Pancreas (tissue), 10 donors: ENCODE results near the gene VAPB. TPM values are rescaled to one million over a fixed set of nuclear protein-coding genes. Genes with fewer than 3 reads are reported as not detected.

Source experiments
- ATAC-seq, 4 donors: fragments of 200-7000 bp; cut with Tn5 transposase; one replicate each; pipeline versions ENCODE4 v1.8.0 to v1.9.1; 2020; ENCODE audit warnings: mild to moderate bottlenecking in 4 of 4, moderate library complexity in 4 of 4
- DNase-seq, 6 donors: peaks; one replicate each; pipeline ENCODE4 v3.0.0-alpha.2; 2020
- FAIRE-seq: peaks from 2 replicates; lab custom pipeline; 2012; peaks lifted over from hg19 to GRCh38; lab: Jason Lieb, UNC
- H3K27ac ChIP-seq, 4 donors: fragments of 200-600 bp; sonication (generic); 1 replicate in 3 of 4; 2 replicates in 1 of 4; pipeline versions ENCODE4 v1.5.0 to v1.8.0; 2020
- H3K27me3 ChIP-seq, 4 donors: fragments of 200-600 bp; one replicate each; pipeline ENCODE4 v1.8.0; 2021
- H3K36me3 ChIP-seq, 3 donors: fragments of 200-600 bp; sonication (generic) in 1 of 3; one replicate each; pipeline versions ENCODE4 v1.5.0 to v1.8.0; 2020 to 2021
- H3K4me1 ChIP-seq, 3 donors: fragments of 200-600 bp; one replicate each; pipeline ENCODE4 v1.8.0; 2021
- H3K4me3 ChIP-seq, 4 donors: fragments of 200-600 bp; sonication (generic) in 2 of 4; one replicate each; pipeline versions ENCODE4 v1.5.0 to v1.8.0; 2020 to 2021
- H3K9me3 ChIP-seq, 4 donors: fragments of 200-600 bp; one replicate each; pipeline ENCODE4 v1.8.0; 2021
- WGBS, 2 donors: extraction: QIAGEN DNeasy Blood & Tissue Kit; methylation state at CpG; one replicate each; pipeline ENCODE4 v1.1.7; 2013; 5-methylcytosine and 5-hydroxymethylcytosine counted together
- intact Hi-C, 3 donors: fragments of 100-400 bp; cut with DNase I; formaldehyde crosslinking; loops; one replicate each; pipeline versions ENCODE4 v1.11.1 to v1.14.2; 2022
- polyA plus RNA-seq, 2 donors: library from polyadenylated mRNA; stranded (reverse); fragments of 200-250 nt; gene quantifications; one replicate each; pipeline ENCODE4 v1.2.3, GENCODE V29; 2013
- total RNA-seq, 6 donors: library from RNA; stranded (reverse); fragmentation: NEBNext Ultra II Directional in 4 of 6; extraction: Animal tissue kit (Norgen Biotek cat#: 25700) in 4 of 6; gene quantifications; one replicate each; pipeline versions ENCODE4 v1.2.1 to v1.2.4, GENCODE V29; 2021 to 2023
- TF ChIP-seq, protein P1 (sequence below), 4 donors: fragments of 200-600 bp; sonication (generic) in 3 of 4; IDR thresholded peaks; one replicate each; pipeline versions ENCODE4 v1.5.0 to v1.8.0; 2021; ENCODE audit warnings: antibody characterized with exemption in 4 of 4
- donor health status: healthy with polysubstance abuse.
- donor health status: DM: no; HTN: no; CAD: no; lungs with moderate emphysema.
- donor health status: DM: no; HTN: no; CAD: no.
- donor health status: control.
- donor health status: control.
- donor health status: Bipolar disorder and iron deficiency.
- donor health status: DM: yes; HTN: yes; CAD: no.
- donor health status: DM: no; HTN: no; CAD: no.
- donor health status: DM: no; HTN: no; CAD: no.
- donor health status: DM: yes; HTN: yes; CAD: no.

Gene VAPB
- total and polyA plus RNA-seq, 8 donors: 9.6 to 30.3 (median 20.6) TPM

DNA sequence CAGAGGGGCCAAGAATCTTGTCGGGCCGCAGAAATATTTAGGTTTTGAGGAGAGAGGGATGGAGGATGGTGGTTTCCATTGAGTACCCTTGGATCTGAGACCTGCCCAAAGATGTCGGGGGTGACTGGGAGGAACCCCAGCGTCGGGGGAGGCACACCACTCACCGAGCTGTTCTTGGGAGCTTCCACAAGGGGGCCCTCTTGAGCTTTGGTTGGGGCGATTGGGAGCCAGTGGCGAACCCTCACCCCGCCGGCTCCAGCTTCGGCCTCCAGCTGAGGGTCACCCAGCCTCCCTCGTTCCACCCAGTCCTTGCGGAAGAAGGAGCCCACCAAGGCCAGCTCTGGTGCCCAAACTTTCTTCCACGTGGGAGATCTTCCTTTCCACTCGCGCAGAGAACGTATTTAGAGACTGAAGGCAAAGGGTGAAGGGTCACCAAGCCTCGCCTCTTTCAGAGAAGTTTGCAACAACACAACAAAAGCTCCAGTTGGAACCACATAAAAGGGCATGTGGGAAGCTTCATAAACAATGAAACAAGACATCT lies 92.5 kb downstream of the VAPB start:
- Histone ChIP-seq H3K27me3 (no peaks in the 10 kb centered on the region), H3K27ac (no peak overlapping the region), H3K4me1 (no peaks in the 10 kb centered on the region), H3K4me3 (no peak overlapping the region), H3K36me3 (no peaks in the 10 kb centered on the region), H3K9me3 (no peaks in the 10 kb centered on the region)
- no peak for DNase-seq
- no peak for FAIRE-seq
- WGBS, 2 donors: 16 to 23% methylated on average over 17 to 18 of the region's 18 CpGs
- ATAC-seq: peak in 3 of 4 donors; percentile 59 to 76 (median 67)
- intact Hi-C loops: no loop called here
- TF ChIP-seq, protein P1, sequence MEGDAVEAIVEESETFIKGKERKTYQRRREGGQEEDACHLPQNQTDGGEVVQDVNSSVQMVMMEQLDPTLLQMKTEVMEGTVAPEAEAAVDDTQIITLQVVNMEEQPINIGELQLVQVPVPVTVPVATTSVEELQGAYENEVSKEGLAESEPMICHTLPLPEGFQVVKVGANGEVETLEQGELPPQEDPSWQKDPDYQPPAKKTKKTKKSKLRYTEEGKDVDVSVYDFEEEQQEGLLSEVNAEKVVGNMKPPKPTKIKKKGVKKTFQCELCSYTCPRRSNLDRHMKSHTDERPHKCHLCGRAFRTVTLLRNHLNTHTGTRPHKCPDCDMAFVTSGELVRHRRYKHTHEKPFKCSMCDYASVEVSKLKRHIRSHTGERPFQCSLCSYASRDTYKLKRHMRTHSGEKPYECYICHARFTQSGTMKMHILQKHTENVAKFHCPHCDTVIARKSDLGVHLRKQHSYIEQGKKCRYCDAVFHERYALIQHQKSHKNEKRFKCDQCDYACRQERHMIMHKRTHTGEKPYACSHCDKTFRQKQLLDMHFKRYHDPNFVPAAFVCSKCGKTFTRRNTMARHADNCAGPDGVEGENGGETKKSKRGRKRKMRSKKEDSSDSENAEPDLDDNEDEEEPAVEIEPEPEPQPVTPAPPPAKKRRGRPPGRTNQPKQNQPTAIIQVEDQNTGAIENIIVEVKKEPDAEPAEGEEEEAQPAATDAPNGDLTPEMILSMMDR (IDR thresholded peaks at IDR 0.05): peak in 1 of 4 donors; percentile 21

DNA sequence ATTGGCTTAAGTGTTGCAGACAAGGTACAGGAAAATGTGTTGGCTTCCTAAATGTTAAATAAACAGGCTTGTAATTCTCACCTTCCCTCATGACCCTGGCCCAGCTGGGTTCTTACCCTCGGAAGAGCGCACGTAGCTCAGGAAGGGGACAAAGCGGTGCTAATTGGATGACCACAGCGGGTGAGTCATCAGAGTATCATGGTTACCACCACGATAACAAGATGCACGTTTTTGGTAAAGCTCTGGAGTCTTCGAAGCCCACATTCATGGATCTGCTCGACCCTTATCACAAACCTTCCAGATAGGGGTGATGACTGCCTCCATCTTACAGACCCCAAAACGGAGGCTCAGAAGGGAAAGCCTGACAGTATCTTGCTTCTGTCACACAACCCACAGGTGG lies 93.4 kb downstream of the VAPB start:
- no peak overlapping the region for H3K27ac ChIP-seq
- FAIRE-seq: no peak
- no peaks in the 10 kb centered on the region for H3K9me3 ChIP-seq
- no peak for DNase-seq
- 34 to 35% methylated on average over 10 of the region's 10 CpGs for WGBS, 2 donors
- intact Hi-C loops: no loop called here
- no peaks in the 10 kb centered on the region for H3K36me3 ChIP-seq
- no peaks in the 10 kb centered on the region for H3K27me3 ChIP-seq
- H3K4me1 ChIP-seq: no peaks in the 10 kb centered on the region
- H3K4me3 ChIP-seq: no peak overlapping the region
- TF ChIP-seq, protein P1 (IDR thresholded peaks at IDR 0.05): no peak
- ATAC-seq: no peak

DNA sequence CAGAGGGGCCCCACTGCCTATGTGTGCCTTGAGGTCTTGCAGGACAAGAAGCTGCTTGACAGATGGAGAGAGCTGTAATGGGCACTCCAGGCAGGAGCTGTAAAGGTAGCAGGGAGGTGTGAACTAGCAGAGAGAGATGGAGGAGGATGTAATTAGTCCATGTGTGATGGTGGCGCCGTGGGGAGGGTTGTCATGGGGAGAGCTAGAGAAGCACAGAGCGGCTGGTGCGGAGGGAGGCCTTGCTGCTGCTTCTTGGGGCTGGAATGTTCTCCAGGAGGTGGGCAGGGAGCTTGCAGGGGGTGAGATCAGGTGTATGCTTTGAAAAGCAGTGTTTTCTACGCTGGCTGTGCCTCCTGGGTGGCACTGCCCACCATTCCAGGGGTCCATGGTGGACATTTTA lies 94.0 kb downstream of the VAPB start:
- ATAC-seq (peak in 2 of 4 donors; percentile 24 to 34), DNase-seq (no peak), FAIRE-seq (no peak)
- no peaks in the 10 kb centered on the region for H3K27me3 ChIP-seq
- WGBS, 2 donors: 54 to 55% methylated on average over 5 of the region's 5 CpGs
- no peak overlapping the region for H3K4me3 ChIP-seq
- H3K36me3 ChIP-seq: no peaks in the 10 kb centered on the region
- no peaks in the 10 kb centered on the region for H3K9me3 ChIP-seq
- intact Hi-C loops: no loop called here
- TF ChIP-seq, protein P1 (IDR thresholded peaks at IDR 0.05): no peak
- no peak overlapping the region for H3K27ac ChIP-seq
- H3K4me1 ChIP-seq: no peaks in the 10 kb centered on the region

DNA sequence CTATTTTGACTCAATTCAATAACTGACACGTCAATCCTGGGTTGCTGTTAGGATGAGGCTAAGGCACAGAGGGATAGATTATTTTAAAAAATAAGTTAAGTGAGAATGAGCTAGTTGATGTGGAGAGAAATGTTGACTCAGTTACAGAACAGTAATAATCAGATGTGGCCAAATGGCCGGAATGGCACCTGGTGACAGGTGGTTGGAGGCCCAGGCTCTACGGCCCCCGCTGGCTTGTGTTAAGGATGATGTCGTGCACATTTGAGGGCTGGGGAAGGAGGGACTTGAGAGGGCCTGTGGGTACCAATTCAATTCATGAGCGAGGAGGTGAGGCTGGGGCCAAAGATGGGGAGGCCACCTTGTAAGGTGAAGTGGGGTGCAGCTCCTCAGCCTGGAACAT lies 94.4 kb downstream of the VAPB start:
- ATAC-seq: peak in 2 of 4 donors; percentile 44 to 71
- H3K9me3 ChIP-seq: no peaks in the 10 kb centered on the region
- FAIRE-seq: no peak

DNA sequence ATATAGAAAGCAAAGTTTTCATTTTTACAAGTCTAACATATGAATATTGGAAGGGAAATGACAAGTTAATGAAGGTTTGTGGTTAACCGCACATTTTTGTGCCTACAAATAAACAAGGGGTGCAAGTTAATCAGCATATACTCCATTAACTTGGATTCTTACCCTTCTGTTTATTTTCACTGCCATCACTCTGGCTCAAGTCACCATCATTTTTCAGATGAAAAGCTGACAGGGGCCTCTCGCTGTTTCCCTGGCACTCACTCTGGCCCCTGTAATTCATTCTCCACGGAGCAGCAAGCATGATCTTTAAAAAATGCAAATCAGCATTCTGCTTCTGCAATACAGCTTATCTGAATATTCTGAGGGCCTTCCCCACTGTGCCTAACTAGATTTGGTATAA lies 96.4 kb downstream of the VAPB start:
- Histone ChIP-seq H3K36me3 (no peaks in the 10 kb centered on the region), H3K4me3 (no peak overlapping the region), H3K27me3 (no peaks in the 10 kb centered on the region), H3K4me1 (no peaks in the 10 kb centered on the region), H3K9me3 (no peaks in the 10 kb centered on the region), H3K27ac (no peak overlapping the region)
- DNase-seq (no peak), ATAC-seq (no peak), FAIRE-seq (no peak)
- TF ChIP-seq, protein P1 (IDR thresholded peaks at IDR 0.05): no peak
- 74 to 77% methylated on average over 3 of the region's 3 CpGs for WGBS, 2 donors
- intact Hi-C loops: no loop called here

More for the DNA sequence above, 94.4 kb downstream of the VAPB start:
- no peak for DNase-seq
- TF ChIP-seq, protein P1 (IDR thresholded peaks at IDR 0.05): no peak
- WGBS, 2 donors: 72 to 78% methylated on average over 6 of the region's 6 CpGs
- Histone ChIP-seq H3K27ac (no peak overlapping the region), H3K36me3 (no peaks in the 10 kb centered on the region), H3K4me1 (no peaks in the 10 kb centered on the region), H3K27me3 (no peaks in the 10 kb centered on the region), H3K4me3 (no peak overlapping the region)
- intact Hi-C loops: no loop called here
